Trophoblast cell (in vitro differentiated cells and primary cell): ENCODE data around the gene CCDC126.

Source experiments
- DNase-seq, 2 donors: peaks; one replicate each; pipeline ENCODE4 v3.0.0-alpha.2; 2016
- H2AFZ ChIP-seq: 2 replicates; pipeline ENCODE4 v1.6.1; 2013; ENCODE audit warnings: low read length, moderate library complexity, mild to moderate bottlenecking; ENCODE audit not compliant: insufficient read depth, poor library complexity
- H2AK5ac ChIP-seq: 2 replicates; pipeline ENCODE4 v1.6.1; 2013; ENCODE audit warnings: mild to moderate bottlenecking, low read length
- H2BK120ac ChIP-seq: 2 replicates; pipeline ENCODE4 v1.6.1; 2013; ENCODE audit warnings: low read length, mild to moderate bottlenecking, moderate library complexity; ENCODE audit not compliant: insufficient read depth, poor library complexity
- H2BK12ac ChIP-seq: 2 replicates; pipeline ENCODE4 v1.6.1; 2013; ENCODE audit warnings: mild to moderate bottlenecking, low read length, moderate library complexity
- H2BK5ac ChIP-seq: 2 replicates; pipeline ENCODE4 v1.6.1; 2013; ENCODE audit warnings: low read length, low read depth, moderate library complexity, mild to moderate bottlenecking; ENCODE audit not compliant: poor library complexity
- H3K14ac ChIP-seq: 2 replicates; pipeline ENCODE4 v1.6.1; 2013; ENCODE audit warnings: mild to moderate bottlenecking, low read length
- H3K18ac ChIP-seq: 2 replicates; pipeline ENCODE4 v1.6.1; 2013; ENCODE audit warnings: mild to moderate bottlenecking, low read length
- H3K23ac ChIP-seq: 2 replicates; pipeline ENCODE4 v1.6.1; 2013; ENCODE audit warnings: low read length
- H3K27ac ChIP-seq: 2 replicates; pipeline ENCODE4 v1.5.1; 2013; ENCODE audit warnings: low read depth, mild to moderate bottlenecking, inconsistent platforms, low read length, moderate library complexity
- H3K27me3 ChIP-seq: 2 replicates; pipeline ENCODE4 v1.6.1; 2013; ENCODE audit warnings: inconsistent platforms, mild to moderate bottlenecking, low read length, moderate library complexity; ENCODE audit not compliant: insufficient read depth
- H3K36me3 ChIP-seq, 2 experiments: 1 replicate in 1 of 2; 2 replicates in 1 of 2; pipeline ENCODE4 v1.6.1; 2013; ENCODE audit warnings: low read length in 2 of 2, mild to moderate bottlenecking in 2 of 2, moderate library complexity in 1 of 2; ENCODE audit not compliant: insufficient read depth in 2 of 2, control insufficient read depth in 1 of 2
- H3K4ac ChIP-seq: 2 replicates; pipeline ENCODE4 v1.6.1; 2013; ENCODE audit warnings: low read depth, mild to moderate bottlenecking, low read length, moderate library complexity
- H3K4me1 ChIP-seq, 2 experiments: 1 replicate in 1 of 2; 2 replicates in 1 of 2; pipeline ENCODE4 v1.6.1; 2013; ENCODE audit warnings: low read length in 2 of 2, mild to moderate bottlenecking in 2 of 2, moderate library complexity in 1 of 2; ENCODE audit not compliant: insufficient read depth in 2 of 2, control insufficient read depth in 1 of 2
- H3K4me2 ChIP-seq: 2 replicates; pipeline ENCODE4 v1.6.1; 2013; ENCODE audit warnings: inconsistent platforms, mild to moderate bottlenecking, low read length, moderate library complexity
- H3K4me3 ChIP-seq: 2 replicates; pipeline ENCODE4 v1.5.1; 2013; ENCODE audit warnings: mild to moderate bottlenecking, low read depth, low read length, inconsistent platforms
- H3K79me1 ChIP-seq: one replicate; pipeline ENCODE4 v1.6.1; 2013; ENCODE audit warnings: low read length
- H3K79me2 ChIP-seq: 2 replicates; pipeline ENCODE4 v1.6.1; 2013; ENCODE audit warnings: low read length, mild to moderate bottlenecking; ENCODE audit not compliant: control insufficient read depth, insufficient read depth, poor library complexity
- H3K9ac ChIP-seq: 2 replicates; pipeline ENCODE4 v1.6.1; 2013; ENCODE audit warnings: mild to moderate bottlenecking, low read length
- H3K9me3 ChIP-seq: 2 replicates; pipeline ENCODE4 v1.6.1; 2013; ENCODE audit warnings: low read depth, mild to moderate bottlenecking, control low read depth, inconsistent platforms, low read length; ENCODE audit not compliant: insufficient read depth
- H4K12ac ChIP-seq: 2 replicates; pipeline ENCODE4 v1.6.1; 2013; ENCODE audit warnings: low read depth, mild to moderate bottlenecking, low read length, moderate library complexity
- H4K8ac ChIP-seq: 2 replicates; pipeline ENCODE4 v1.6.1; 2013; ENCODE audit warnings: low read depth, mild to moderate bottlenecking, low read length, moderate library complexity
- H4K91ac ChIP-seq: one replicate; pipeline ENCODE4 v1.6.1; 2013; ENCODE audit warnings: low read depth, mild to moderate bottlenecking, low read length, moderate library complexity
- whole genome bisulfite sequencing: extraction: QIAGEN DNeasy Blood & Tissue Kit; methylation state at CpG from one replicate; pipeline ENCODE4 v1.1.7; 2013; ENCODE audit warnings: missing lambda C conversion rate; ENCODE audit not compliant: insufficient read length, insufficient coverage; ENCODE audit errors: extremely low coverage; 5-methylcytosine and 5-hydroxymethylcytosine counted together

The CCDC126 gene

DNA sequence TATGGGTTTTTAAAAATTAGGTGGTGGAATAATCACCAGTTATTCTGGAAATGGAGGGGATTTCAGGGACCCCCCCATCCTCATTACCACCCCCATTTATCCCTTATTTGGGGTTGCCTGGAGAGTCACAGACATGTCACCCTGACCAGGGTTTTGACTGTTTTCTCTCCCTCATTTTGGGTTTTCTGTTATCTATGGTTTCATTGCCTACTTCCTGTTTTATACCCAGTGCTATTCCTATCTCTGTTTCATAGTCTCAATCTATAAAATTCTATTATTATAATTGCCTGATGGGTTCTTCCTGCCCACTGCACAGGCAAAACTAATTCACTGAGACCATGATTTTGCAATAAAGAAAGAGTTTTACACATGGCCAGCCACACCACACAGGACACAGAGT lies 66.9 kb downstream of the CCDC126 start:
- Histone ChIP-seq H3K79me2 (no peaks in the 10 kb centered on the region), H3K27me3 (no peaks in the 10 kb centered on the region), H2BK5ac (no peak overlapping the region), H3K9ac (no peak overlapping the region), H3K36me3 (peaks cover 0 to 1% of the 10 kb centered on the region in 2 experiments), H2BK120ac (no peak overlapping the region), H3K4me1 (peaks cover 0 to 4% of the 10 kb centered on the region in 2 experiments), H3K79me1 (no peaks in the 10 kb centered on the region), H4K91ac (no peak overlapping the region), H3K4ac (no peak overlapping the region), H3K23ac (no peak overlapping the region), H4K8ac (no peak overlapping the region), H4K12ac (no peak overlapping the region), H3K4me3 (no peak overlapping the region), H2BK12ac (no peak overlapping the region), H3K14ac (no peak overlapping the region), H2AK5ac (no peak overlapping the region), H3K27ac (no peak overlapping the region), H3K4me2 (no peak overlapping the region), H2AFZ (no peak overlapping the region), H3K9me3 (no peaks in the 10 kb centered on the region), H3K18ac (no peak overlapping the region)
- no peak for DNase-seq

DNA sequence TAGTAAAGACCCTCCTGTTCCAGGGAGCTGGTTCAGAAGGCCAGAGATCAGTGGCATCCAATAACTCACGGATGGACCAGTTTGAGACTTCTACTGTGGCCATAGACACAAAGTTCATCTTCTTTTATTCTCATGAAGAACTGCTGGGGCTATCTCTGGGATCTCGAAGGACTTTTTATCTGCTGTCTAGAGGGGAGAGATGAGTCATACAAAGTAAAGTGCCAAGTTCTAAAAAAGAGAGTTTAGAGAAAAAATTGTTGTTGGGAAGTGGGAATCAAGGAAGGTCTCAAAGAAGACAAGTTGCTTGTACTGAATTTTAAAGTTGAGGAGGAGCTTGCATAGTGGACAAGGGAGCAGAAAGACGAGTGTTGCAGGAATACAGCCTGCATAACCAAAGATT lies 74.9 kb downstream of the CCDC126 start:
- WGBS, result no CpG with 5 or more reads among the region's 3 CpGs
- no peak for DNase-seq
- Histone ChIP-seq H3K9me3 (no peaks in the 10 kb centered on the region), H3K36me3 (no peaks in the 10 kb centered on the region), H4K8ac (no peak overlapping the region), H2AK5ac (no peak overlapping the region), H3K27me3 (no peaks in the 10 kb centered on the region), H2BK120ac (no peak overlapping the region), H3K4me2 (no peak overlapping the region), H4K91ac (no peak overlapping the region), H3K4me3 (no peak overlapping the region), H3K79me2 (no peaks in the 10 kb centered on the region), H3K14ac (no peak overlapping the region), H3K4me1 (peaks cover 0 to 2% of the 10 kb centered on the region in 2 experiments), H3K23ac (no peak overlapping the region), H3K9ac (no peak overlapping the region), H3K4ac (no peak overlapping the region), H3K79me1 (no peaks in the 10 kb centered on the region), H3K27ac (no peak overlapping the region), H4K12ac (no peak overlapping the region), H2BK5ac (no peak overlapping the region), H2AFZ (no peak overlapping the region), H3K18ac (no peak overlapping the region), H2BK12ac (no peak overlapping the region)

GRCh38 chr7:23679898-23680413 lies 82.8 kb downstream of the CCDC126 start, which contains the start of gene FAM221A:
TSS of gene FAM221A (plus strand) at chr7:23680199. CDS start at chr7:23680219, 20 bp downstream.
- Histone ChIP-seq H3K79me2 (peaks cover 5% of the 10 kb centered on the region), H3K36me3 (peaks cover 0 to 2% of the 10 kb centered on the region in 2 experiments), H3K79me1 (peaks cover 2% of the 10 kb centered on the region), H3K4ac (peak within 1 kb of the TSS; percentile 54), H3K4me1 (peaks cover 3 to 6% of the 10 kb centered on the region in 2 experiments), H2BK12ac (no peak within 1 kb of the TSS), H3K27me3 (no peaks in the 10 kb centered on the region), H2BK5ac (no peak within 1 kb of the TSS), H4K91ac (peak within 1 kb of the TSS; percentile 5), H3K27ac (no peak within 1 kb of the TSS), H3K4me2 (peak within 1 kb of the TSS; percentile 68), H4K8ac (peak within 1 kb of the TSS; percentile 84), H2AFZ (peak within 1 kb of the TSS; percentile 92), H4K12ac (peak within 1 kb of the TSS; percentile 83), H3K18ac (peak within 1 kb of the TSS; percentile 66), H3K9me3 (no peaks in the 10 kb centered on the region), H3K9ac (no peak within 1 kb of the TSS), H3K23ac (no peak within 1 kb of the TSS), H2AK5ac (no peak within 1 kb of the TSS), H3K4me3 (peak within 1 kb of the TSS; percentile 76), H2BK120ac (no peak within 1 kb of the TSS), H3K14ac (peak within 1 kb of the TSS; percentile 74)
- peak; percentile 73 to 76 for DNase-seq
- WGBS, result no CpG with 5 or more reads among the region's 53 CpGs

GRCh38 chr7:23680414-23681405 lies 83.5 kb downstream of the CCDC126 start:
- Histone ChIP-seq H2BK12ac (no peak overlapping the region), H3K4ac (peak overlapping the region; percentile 40), H2AK5ac (no peak overlapping the region), H3K27me3 (no peaks in the 10 kb centered on the region), H2BK5ac (no peak overlapping the region), H3K27ac (no peak overlapping the region), H2AFZ (peak overlapping the region; percentile 92), H3K9ac (no peak overlapping the region), H3K14ac (peak overlapping the region; percentile 74), H3K79me2 (peaks cover 5% of the 10 kb centered on the region), H3K36me3 (peaks cover 0 to 2% of the 10 kb centered on the region in 2 experiments), H2BK120ac (no peak overlapping the region), H3K4me2 (peak overlapping the region; percentile 68), H3K4me3 (peak overlapping the region; percentile 76), H3K79me1 (peaks cover 2% of the 10 kb centered on the region), H3K23ac (no peak overlapping the region), H3K4me1 (peaks cover 3 to 6% of the 10 kb centered on the region in 2 experiments), H3K18ac (peak overlapping the region; percentile 66), H4K8ac (peak overlapping the region; percentile 84), H3K9me3 (no peaks in the 10 kb centered on the region), H4K91ac (peak overlapping the region; percentile 5), H4K12ac (peak overlapping the region; percentile 19)
- WGBS, result no CpG with 5 or more reads among the region's 42 CpGs
- DNase-seq, result peak in 1 of 2 donors; percentile 29
